Neural progenitor cell (in vitro differentiated cells): ENCODE results near the gene TUSC7. TPM values are rescaled to one million over a fixed set of nuclear protein-coding genes. Genes with fewer than 3 reads are reported as not detected.

Experiments
- DNase-seq: peaks from one replicate; pipeline ENCODE4 v3.0.0-alpha.2; 2016; ENCODE audit warnings: low spot score
- H2AFZ ChIP-seq: fragments of 200-600 bp; sonication (generic); replicated peaks from 2 replicates; pipeline ENCODE4 v1.6.1; 2016; ENCODE audit warnings: antibody characterized with exemption
- H3F3A ChIP-seq: fragments of 200-600 bp; sonication (generic); 2 replicates; pipeline ENCODE4 v1.6.1; 2016; ENCODE audit warnings: antibody characterized with exemption, low read depth
- H3K27ac ChIP-seq: fragments of 200-600 bp; sonication (generic); 2 replicates; pipeline ENCODE4 v1.5.1; 2016; ENCODE audit warnings: mild to moderate bottlenecking
- H3K27me3 ChIP-seq: fragments of 200-600 bp; sonication (generic); 2 replicates; pipeline ENCODE4 v1.6.1; 2016; ENCODE audit warnings: mild to moderate bottlenecking, moderate library complexity
- H3K36me3 ChIP-seq: fragments of 200-600 bp; sonication (generic); 2 replicates; pipeline ENCODE4 v1.5.1; 2016
- H3K4me1 ChIP-seq: fragments of 200-600 bp; sonication (generic); 2 replicates; pipeline ENCODE4 v1.6.1; 2016; ENCODE audit warnings: mixed run types
- H3K4me2 ChIP-seq: fragments of 200-600 bp; sonication (generic); 2 replicates; pipeline ENCODE4 v1.6.1; 2016
- H3K4me3 ChIP-seq: fragments of 200-600 bp; sonication (generic); 2 replicates; pipeline ENCODE4 v1.5.1; 2016
- H3K79me2 ChIP-seq: fragments of 200-600 bp; sonication (generic); 2 replicates; pipeline ENCODE4 v1.6.1; 2016; ENCODE audit warnings: low read depth
- H3K9ac ChIP-seq: fragments of 200-600 bp; sonication (generic); 2 replicates; pipeline ENCODE4 v1.6.1; 2016
- H3K9me3 ChIP-seq: fragments of 200-600 bp; sonication (generic); 2 replicates; pipeline ENCODE4 v1.5.1; 2016; ENCODE audit warnings: low read depth
- H4K20me1 ChIP-seq: fragments of 200-600 bp; sonication (generic); 2 replicates; pipeline ENCODE4 v1.6.1; 2016; ENCODE audit warnings: low read depth
- H3K27ac Mint-ChIP-seq: 3 replicates; pipeline ENCODE4 v1.8.0; 2021; ENCODE audit warnings: mixed read lengths
- H3K27me3 Mint-ChIP-seq: 2 replicates; pipeline ENCODE4 v1.8.0; 2022; ENCODE audit warnings: low read depth, mild to moderate bottlenecking, inconsistent platforms, moderate library complexity, mixed read lengths; ENCODE audit not compliant: insufficient read depth
- H3K36me3 Mint-ChIP-seq: 3 replicates; pipeline ENCODE4 v1.8.0; 2021; ENCODE audit warnings: mixed read lengths
- H3K4me1 Mint-ChIP-seq: 3 replicates; pipeline ENCODE4 v1.8.0; 2021; ENCODE audit warnings: mixed read lengths
- H3K4me3 Mint-ChIP-seq: 3 replicates; pipeline ENCODE4 v1.8.0; 2021; ENCODE audit warnings: mild to moderate bottlenecking, moderate library complexity, mixed read lengths
- H3K9me3 Mint-ChIP-seq: 3 replicates; pipeline ENCODE4 v1.8.0; 2020; ENCODE audit warnings: mixed read lengths
- EZH2 ChIP-seq: fragments of 200-600 bp; sonication (generic); IDR thresholded peaks from 2 replicates; pipeline ENCODE4 v1.6.1; 2017; ENCODE audit warnings: antibody characterized with exemption, mild to moderate bottlenecking, moderate library complexity
- EZH2phosphoT487 ChIP-seq: fragments of 200-600 bp; sonication (generic); IDR thresholded peaks from 2 replicates; pipeline ENCODE4 v1.6.1; 2017; ENCODE audit warnings: antibody characterized with exemption
- total RNA-seq: library from RNA; depleted of rRNA; stranded (reverse); fragments of >200 nt; gene quantifications from 2 replicates; pipeline ENCODE4 v1.2.3, GENCODE V29; 2015; ENCODE audit warnings: low replicate concordance
- TF ChIP-seq, protein P1 (sequence below): fragments of 200-600 bp; sonication (generic); IDR thresholded peaks from 2 replicates; pipeline ENCODE4 v1.5.1; 2017; ENCODE audit warnings: antibody characterized with exemption, mild to moderate bottlenecking

The TUSC7 gene
- total RNA-seq, 1 donor from 2014 or later: not detected

DNA sequence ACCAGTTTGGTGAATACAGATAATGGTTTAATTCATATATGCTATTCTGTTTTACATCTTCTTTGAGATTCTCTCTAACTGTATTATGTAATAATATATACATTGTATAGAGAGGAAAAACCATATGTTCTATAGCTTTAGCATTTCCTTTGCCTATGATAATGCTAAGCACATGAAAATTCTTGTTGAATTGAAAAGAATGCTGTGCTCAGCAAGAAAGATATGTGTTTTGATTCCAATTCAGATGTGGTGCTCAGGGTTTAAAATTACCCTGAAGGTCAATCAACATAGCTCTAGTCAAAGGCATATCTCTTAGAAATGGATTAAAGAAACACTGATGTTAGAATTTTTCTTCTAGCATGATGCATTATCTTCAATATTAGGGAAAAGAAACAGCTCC, 8.5 kb upstream of the TUSC7 start:
- no peak overlapping the region for H3K4me2 ChIP-seq
- no peak overlapping the region for H2AFZ ChIP-seq
- TF ChIP-seq EZH2phosphoT487 (no peak), EZH2 (no peak)
- TF ChIP-seq, protein P1, sequence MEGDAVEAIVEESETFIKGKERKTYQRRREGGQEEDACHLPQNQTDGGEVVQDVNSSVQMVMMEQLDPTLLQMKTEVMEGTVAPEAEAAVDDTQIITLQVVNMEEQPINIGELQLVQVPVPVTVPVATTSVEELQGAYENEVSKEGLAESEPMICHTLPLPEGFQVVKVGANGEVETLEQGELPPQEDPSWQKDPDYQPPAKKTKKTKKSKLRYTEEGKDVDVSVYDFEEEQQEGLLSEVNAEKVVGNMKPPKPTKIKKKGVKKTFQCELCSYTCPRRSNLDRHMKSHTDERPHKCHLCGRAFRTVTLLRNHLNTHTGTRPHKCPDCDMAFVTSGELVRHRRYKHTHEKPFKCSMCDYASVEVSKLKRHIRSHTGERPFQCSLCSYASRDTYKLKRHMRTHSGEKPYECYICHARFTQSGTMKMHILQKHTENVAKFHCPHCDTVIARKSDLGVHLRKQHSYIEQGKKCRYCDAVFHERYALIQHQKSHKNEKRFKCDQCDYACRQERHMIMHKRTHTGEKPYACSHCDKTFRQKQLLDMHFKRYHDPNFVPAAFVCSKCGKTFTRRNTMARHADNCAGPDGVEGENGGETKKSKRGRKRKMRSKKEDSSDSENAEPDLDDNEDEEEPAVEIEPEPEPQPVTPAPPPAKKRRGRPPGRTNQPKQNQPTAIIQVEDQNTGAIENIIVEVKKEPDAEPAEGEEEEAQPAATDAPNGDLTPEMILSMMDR: no peak
- H3K9me3 ChIP-seq: no peaks in the 10 kb centered on the region
- no peaks in the 10 kb centered on the region for H3K4me1 ChIP-seq
- DNase-seq: no peak
- Mint-ChIP-seq H3K27me3 (no peaks in the 10 kb centered on the region), H3K4me1 (no peaks in the 10 kb centered on the region), H3K9me3 (no peaks in the 10 kb centered on the region), H3K4me3 (no peak overlapping the region), H3K27ac (no peak overlapping the region), H3K36me3 (no peaks in the 10 kb centered on the region)
- no peak overlapping the region for H3K9ac ChIP-seq
- no peaks in the 10 kb centered on the region for H3K36me3 ChIP-seq
- no peaks in the 10 kb centered on the region for H3K27me3 ChIP-seq
- H3F3A ChIP-seq: no peaks in the 10 kb centered on the region
- H3K79me2 ChIP-seq: no peaks in the 10 kb centered on the region
- no peak overlapping the region for H3K27ac ChIP-seq
- H4K20me1 ChIP-seq: no peaks in the 10 kb centered on the region
- no peak overlapping the region for H3K4me3 ChIP-seq

DNA sequence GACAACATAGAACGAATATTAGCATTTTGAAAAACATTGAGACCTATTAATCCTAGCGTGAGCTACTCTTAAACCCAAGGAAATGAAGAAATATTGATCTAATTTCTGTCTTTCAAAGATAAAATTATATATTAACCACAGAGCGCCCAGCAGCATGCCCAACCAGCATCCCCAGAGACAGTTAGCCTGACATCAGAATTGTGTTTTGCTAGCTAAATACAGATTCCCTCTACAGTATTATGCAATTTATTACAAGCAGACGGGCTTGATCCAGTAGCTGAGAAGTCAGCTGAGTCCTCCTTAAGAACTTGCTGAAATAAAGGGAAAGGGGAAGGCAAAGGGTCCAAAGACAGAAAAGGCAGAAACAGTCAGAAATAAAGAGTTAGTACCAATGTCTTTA, 7.2 kb upstream of the TUSC7 start:
- H3F3A ChIP-seq: no peaks in the 10 kb centered on the region
- no peak overlapping the region for H3K4me3 ChIP-seq
- H3K9me3 Mint-ChIP-seq: no peaks in the 10 kb centered on the region
- H3K9ac ChIP-seq: no peak overlapping the region
- no peaks in the 10 kb centered on the region for H3K9me3 ChIP-seq
- H3K36me3 ChIP-seq: no peaks in the 10 kb centered on the region
- H3K4me3 Mint-ChIP-seq: no peak overlapping the region
- no peaks in the 10 kb centered on the region for H3K27me3 ChIP-seq
- no peaks in the 10 kb centered on the region for H3K4me1 Mint-ChIP-seq
- H3K4me1 ChIP-seq: no peaks in the 10 kb centered on the region
- TF ChIP-seq, protein P1: no peak
- no peak for TF ChIP-seq EZH2
- H3K4me2 ChIP-seq: no peak overlapping the region
- no peak overlapping the region for H2AFZ ChIP-seq
- DNase-seq: no peak
- H3K27me3 Mint-ChIP-seq: no peaks in the 10 kb centered on the region
- no peaks in the 10 kb centered on the region for H4K20me1 ChIP-seq
- no peaks in the 10 kb centered on the region for H3K36me3 Mint-ChIP-seq
- no peaks in the 10 kb centered on the region for H3K79me2 ChIP-seq
- no peak overlapping the region for H3K27ac Mint-ChIP-seq
- no peak overlapping the region for H3K27ac ChIP-seq

DNA sequence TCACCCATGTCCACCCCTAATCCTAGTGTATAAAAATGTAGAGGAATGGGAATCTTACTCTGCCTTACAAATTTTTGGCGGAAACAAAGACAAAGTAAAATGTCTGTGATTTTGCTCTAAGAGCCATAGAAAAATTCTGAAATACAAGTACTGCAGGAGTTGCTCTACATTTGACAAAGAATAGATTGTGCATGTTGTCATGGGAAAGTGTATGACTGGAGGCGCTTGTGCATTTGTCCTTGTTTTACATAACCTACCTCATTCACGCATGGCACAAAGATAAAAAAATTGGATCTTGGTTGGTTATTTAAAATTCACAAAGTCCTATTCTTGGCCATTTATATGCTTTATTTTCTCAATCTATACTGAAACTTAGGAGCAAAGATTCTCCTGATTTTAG, 2.0 kb upstream of the TUSC7 start:
- H3K27ac Mint-ChIP-seq: no peak overlapping the region
- no peak for TF ChIP-seq EZH2
- TF ChIP-seq, protein P1: no peak
- TF ChIP-seq EZH2phosphoT487: no peak
- no peaks in the 10 kb centered on the region for H3K4me1 Mint-ChIP-seq

More for the DNA sequence above, 2.0 kb upstream of the TUSC7 start:
- no peak overlapping the region for H3K4me3 Mint-ChIP-seq
- Histone ChIP-seq H2AFZ (no peak overlapping the region), H3F3A (no peaks in the 10 kb centered on the region), H4K20me1 (no peaks in the 10 kb centered on the region), H3K9me3 (no peaks in the 10 kb centered on the region), H3K9ac (no peak overlapping the region), H3K79me2 (no peaks in the 10 kb centered on the region), H3K27me3 (no peaks in the 10 kb centered on the region), H3K27ac (no peak overlapping the region), H3K36me3 (no peaks in the 10 kb centered on the region), H3K4me3 (no peak overlapping the region), H3K4me1 (no peaks in the 10 kb centered on the region), H3K4me2 (no peak overlapping the region)
- no peaks in the 10 kb centered on the region for H3K27me3 Mint-ChIP-seq
- no peaks in the 10 kb centered on the region for H3K36me3 Mint-ChIP-seq
- no peaks in the 10 kb centered on the region for H3K9me3 Mint-ChIP-seq
- DNase-seq: no peak
